ENCODE results near the gene DNMT3A.

DNA sequence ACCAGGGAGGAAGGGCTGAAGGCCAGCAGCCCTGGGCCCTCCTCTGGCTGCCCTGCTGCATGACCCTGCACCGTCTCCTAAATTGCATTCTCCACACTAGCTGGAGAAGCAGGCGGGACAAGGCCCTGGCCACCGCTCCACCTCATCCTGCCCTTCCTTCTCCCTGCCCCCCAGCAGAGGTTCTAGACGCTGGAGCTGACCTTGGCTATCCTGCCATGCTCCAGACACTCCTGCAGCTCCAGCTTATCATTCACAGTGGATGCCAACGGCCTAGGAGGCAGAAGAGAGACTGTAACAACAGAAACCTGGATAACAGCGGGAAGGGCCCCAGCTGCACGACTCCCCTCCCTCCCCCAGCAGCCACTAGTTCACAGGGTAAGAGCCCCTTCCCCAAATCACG is 105.0 kb downstream of the DNMT3A start:
- TF ChIP-seq, protein P1, sequence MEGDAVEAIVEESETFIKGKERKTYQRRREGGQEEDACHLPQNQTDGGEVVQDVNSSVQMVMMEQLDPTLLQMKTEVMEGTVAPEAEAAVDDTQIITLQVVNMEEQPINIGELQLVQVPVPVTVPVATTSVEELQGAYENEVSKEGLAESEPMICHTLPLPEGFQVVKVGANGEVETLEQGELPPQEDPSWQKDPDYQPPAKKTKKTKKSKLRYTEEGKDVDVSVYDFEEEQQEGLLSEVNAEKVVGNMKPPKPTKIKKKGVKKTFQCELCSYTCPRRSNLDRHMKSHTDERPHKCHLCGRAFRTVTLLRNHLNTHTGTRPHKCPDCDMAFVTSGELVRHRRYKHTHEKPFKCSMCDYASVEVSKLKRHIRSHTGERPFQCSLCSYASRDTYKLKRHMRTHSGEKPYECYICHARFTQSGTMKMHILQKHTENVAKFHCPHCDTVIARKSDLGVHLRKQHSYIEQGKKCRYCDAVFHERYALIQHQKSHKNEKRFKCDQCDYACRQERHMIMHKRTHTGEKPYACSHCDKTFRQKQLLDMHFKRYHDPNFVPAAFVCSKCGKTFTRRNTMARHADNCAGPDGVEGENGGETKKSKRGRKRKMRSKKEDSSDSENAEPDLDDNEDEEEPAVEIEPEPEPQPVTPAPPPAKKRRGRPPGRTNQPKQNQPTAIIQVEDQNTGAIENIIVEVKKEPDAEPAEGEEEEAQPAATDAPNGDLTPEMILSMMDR (IDR thresholded peaks at IDR 0.05; ENCODE audit: borderline replicate concordance, extremely low read depth, low read length, poor library complexity, severe bottlenecking), result no peak
- no peak for TF ChIP-seq EZH2 (IDR thresholded peaks at IDR 0.05; ENCODE audit: borderline replicate concordance, low read depth, low read length, severe bottlenecking)

Data from DND-41 (cell line).